PC-9 (cell line): Measurements from ENCODE around the gene NIP7.

Source experiments
- EZH2 ChIP-seq: fragments of 200-600 bp; sonication (generic); IDR thresholded peaks from 2 replicates; pipeline ENCODE4 v1.8.0; 2017; ENCODE audit warnings: antibody characterized with exemption, low read depth
- TF ChIP-seq, protein P1 (sequence below): fragments of 200-600 bp; sonication (generic); conservative IDR thresholded peaks from 2 replicates; pipeline ENCODE4 v1.6.1; 2017; ENCODE audit warnings: mixed run types, antibody characterized with exemption, mild to moderate bottlenecking, moderate library complexity

DNA sequence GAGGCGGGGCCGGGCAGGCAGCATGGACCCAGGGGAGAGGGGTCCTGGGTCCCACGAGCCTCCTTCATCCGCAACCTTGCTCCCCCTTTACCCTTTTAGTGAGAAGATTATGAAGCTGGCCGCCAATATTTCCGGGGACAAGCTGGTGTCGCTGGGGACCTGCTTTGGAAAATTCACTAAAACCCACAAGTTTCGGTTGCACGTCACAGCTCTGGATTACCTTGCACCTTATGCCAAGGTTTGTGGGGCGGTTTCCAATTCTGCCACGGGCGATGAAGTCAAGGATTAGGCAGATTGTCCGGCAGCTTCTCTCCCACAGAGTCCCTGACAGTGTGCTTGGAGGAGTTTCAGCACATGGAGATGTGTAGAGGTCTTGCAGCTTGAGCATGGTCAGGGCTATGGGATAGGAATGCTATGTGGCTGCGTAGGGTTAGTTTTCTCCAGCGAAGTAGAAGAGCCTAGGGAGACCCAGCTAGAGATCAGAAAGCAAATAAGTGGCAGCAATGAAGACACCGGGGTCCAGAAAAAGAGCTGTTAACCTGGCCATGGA is 598 bp downstream of the NIP7 start:
- TF ChIP-seq, protein P1, sequence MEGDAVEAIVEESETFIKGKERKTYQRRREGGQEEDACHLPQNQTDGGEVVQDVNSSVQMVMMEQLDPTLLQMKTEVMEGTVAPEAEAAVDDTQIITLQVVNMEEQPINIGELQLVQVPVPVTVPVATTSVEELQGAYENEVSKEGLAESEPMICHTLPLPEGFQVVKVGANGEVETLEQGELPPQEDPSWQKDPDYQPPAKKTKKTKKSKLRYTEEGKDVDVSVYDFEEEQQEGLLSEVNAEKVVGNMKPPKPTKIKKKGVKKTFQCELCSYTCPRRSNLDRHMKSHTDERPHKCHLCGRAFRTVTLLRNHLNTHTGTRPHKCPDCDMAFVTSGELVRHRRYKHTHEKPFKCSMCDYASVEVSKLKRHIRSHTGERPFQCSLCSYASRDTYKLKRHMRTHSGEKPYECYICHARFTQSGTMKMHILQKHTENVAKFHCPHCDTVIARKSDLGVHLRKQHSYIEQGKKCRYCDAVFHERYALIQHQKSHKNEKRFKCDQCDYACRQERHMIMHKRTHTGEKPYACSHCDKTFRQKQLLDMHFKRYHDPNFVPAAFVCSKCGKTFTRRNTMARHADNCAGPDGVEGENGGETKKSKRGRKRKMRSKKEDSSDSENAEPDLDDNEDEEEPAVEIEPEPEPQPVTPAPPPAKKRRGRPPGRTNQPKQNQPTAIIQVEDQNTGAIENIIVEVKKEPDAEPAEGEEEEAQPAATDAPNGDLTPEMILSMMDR = no peak
- TF ChIP-seq EZH2 = no peak
